ENCODE data around the gene ZNF283.

Gene ZNF283

DNA sequence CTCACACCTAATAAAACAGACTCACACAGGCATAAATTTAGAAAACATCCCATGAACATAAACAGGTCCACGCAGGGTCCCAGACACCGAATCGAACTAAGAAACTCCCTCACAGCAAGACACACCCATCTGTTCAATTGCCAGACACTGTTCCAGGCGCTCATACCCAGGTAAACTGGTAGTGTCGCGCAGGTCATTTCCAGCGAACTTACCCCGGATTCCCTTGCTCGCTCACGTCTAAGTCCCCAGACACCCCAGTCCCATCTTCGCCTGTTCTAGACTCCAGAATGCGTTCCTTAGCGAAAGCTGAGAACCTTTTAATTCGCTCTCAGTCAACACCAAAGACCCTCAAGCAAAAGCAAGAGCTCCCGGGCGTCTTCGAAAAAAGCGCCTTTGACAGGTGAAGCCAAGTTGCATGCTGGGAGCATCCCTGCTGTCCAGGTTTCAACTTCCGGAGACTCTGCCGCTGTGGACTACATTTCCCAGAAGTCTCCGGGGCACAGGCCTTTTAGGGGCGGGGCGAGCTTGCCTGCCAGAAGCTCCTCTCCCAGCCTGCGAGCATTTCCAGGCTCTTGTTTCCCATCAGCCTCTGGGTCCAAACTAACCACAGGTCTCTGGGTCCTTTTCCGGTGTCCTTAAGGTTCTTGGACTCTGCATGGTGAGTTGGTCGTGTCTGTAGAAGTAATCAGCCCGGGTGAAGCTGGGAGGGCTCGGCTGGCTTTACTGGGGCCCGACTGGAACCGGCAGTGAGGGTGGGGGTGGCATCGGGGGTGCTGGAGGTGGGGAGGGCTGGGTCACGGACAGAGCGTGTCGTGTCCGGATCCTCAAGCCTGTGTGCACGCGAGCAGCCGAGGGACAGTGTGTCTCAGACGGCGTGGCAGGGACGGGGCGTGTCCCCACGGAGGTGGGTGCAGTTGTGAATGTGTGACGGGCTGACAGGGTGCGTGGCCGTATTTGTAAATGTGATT, at the start of gene ZNF283:
Gene ZNF283, plus strand, starts transcription at position 535 of the 968 bp plus-strand sequence. CDS start 6,184 bp downstream, outside the sequence.
- DNase-seq (ENCODE audit: low read depth, low spot score), result peak; percentile 69

DNA sequence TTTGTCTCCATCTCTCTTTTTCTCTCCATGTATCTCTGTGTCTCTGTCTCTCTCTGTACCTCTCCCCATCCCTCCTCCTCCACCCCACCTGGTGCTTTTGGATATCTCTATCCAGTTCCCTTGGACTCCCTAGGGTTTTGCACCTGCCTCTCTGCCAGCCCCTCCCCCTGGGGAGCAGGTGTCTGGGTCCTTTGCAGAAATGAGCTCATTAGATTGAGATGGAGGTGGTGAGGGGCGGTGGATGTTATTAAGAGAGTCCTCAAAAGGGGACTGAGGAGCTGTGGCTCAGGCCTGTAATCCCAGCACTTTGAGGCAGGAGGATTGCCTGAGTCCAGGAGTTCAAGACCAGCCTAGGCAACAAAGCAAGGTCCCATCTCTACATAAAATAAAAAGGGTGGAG, 48.5 kb upstream of the ZNF283 start:
- DNase-seq (ENCODE audit: low read depth, low spot score), result no peak

DNA sequence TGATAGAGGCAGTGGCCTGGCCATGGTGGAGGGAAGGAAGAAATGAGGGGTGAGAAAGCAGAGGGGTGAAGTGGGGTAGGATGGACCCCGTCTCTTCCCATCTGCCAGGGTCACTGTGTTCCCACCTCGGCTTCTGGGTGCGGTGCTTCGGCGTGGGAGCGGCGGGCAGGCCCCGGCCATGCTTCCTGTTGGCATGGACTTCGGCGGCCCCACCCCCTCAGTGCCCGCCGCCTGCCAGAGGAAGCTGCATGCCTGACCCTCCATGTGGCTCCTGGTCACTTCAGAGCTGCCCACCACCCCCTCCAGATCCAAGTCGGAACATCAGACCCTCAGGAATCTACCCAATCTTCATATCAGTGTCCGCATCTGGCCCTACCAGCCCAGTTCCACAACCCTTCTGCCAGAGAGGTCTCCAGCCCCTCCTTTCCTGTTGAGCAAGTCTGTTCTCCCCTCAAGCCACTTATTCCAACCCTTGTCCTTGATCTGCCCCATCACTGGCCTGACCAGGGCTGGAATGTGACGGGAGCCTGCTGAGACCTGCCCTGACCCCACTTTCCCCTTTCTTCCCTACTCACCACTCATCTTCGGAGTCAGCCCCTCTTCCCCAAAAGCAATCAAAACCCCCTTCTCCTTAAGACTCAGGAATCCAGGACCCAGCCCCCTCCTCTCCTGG, 47.8 kb upstream of the ZNF283 start:
- no peak for DNase-seq (ENCODE audit: low read depth, low spot score)

DNA sequence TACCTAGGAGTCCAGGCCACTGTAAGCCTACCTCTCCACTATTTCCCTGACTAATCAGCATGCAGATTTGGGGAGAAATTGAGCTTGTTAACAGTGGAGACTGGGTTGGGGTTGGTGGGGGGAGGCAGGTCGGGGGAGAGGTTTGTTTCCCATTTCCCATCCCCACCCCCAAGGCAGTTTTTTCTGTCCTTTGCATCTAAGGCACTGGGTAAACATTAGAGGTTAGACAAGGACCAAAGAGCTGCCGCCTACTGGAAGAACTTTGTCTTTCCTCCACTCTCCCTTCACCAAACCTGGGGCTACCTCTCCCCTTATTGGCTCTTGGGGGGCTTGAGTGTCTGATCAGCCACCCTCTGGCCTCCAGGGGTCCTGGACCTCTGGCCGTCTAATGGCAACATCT, 47.3 kb upstream of the ZNF283 start:
- DNase-seq (ENCODE audit: low read depth, low spot score), result no peak

DNA sequence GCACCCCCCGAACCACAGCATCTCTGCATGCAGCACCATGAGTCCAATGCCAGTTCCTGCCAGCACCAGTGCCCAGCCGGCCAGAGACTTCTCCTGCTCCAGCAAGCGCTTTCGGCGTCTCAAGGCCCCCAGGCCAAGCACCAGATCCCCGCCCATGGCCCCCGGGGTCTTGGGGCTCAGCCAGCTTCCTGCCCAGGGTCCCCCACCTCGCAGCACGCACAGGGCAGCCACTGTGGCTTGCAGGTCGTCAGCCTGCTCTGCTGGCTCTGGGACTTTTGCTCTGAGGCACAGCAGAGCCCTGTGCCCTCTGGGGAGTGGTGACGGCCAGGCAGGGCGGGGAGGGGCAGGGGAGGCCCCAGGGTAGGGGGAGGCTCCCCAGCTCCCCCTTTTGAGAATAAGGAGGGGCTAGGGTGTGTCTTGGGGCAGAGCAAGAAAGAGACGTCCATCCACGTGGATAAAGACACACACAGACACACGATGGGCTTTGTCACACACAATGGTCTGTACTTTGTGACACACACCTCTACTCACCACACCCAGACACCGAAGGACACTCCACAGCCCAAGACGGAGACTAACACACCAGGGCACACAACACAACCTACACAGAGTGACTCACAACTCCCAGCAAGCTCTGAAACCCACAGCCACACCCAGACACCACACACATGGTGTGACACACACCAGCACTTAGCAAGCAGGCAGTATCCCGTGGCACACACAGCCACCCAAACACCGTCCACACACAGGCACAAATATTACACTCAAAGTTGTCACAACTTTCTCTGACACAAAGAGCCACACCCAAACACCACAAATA, 46.2 kb upstream of the ZNF283 start, which contains the start of gene KCNN4:
Gene KCNN4, minus strand, starts transcription at position 268 of the 820 bp plus-strand sequence. Its CDS starts 112 bp downstream, at position 156.
- peak; percentile 32 for DNase-seq (ENCODE audit: low read depth, low spot score)

DNA sequence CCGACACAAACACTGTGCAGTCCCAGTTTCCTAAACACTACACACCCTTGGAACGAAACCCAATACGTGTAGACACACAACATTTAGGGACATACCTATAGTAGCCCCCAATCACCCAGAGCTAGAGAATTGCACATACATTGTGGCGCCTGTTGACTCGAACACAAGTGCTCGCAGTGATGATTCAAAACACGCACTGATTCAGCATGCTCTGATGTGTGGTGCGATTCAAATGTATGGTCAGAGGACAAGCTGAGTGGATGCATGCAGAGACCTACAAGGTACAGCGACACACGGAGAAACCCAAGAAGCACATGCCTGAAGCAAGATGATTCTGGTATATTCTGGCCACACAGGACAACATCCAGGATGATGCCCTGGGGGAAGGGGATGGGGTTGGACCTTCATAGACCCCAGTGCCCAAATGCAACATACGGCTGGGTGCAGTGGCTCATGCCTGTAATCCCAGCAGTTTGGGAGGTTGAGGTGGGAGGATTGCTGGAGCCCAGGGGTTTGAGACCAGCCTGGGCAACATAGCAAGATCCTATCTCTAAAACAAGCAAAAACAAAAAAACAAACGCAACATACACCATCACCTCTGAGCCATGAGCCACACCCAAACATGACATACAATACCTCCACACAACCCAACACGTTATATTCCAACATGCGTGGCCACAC, 45.4 kb upstream of the ZNF283 start:
- no peak for DNase-seq (ENCODE audit: low read depth, low spot score)

DNA sequence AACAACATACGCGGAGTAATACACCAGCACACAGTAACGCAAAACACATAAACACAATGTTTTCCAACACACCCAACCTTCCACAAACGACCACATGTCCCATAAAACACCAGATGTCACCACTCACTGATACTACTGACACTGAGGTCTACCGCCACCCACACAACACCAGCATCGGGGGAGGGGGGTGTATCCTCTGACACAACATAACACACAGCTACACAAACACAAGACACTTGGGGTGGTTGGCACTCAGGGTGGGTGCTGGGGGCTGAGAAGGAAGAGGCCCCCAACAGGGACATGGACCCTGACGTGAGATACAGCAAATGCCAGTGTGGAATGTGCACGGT, 44.8 kb upstream of the ZNF283 start:
- DNase-seq (ENCODE audit: low read depth, low spot score), result no peak

DNA sequence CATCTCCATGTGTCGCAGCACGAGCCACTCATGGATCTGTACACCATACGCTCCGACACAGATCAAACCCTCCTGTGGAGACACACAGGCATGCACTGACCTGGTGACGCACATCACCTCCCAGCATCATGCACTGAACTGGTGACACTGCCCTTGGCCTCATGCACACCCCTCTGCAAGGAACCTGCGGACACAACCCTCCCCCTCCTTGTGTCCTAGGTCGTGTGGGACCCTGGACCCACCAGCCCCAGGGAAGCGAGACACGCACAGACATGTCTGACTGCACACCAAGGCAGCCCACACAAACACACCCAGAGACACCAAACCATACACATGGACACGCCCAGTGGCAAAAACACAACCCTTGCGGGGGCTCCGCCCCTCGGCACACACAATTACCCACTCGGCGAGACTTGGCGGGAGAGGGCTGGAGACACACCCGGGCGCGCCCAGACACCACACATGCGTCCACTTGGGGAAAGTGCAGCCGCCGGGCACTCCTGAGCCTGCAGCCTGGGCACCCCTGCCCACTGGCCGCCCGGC, 44.4 kb upstream of the ZNF283 start:
- DNase-seq (ENCODE audit: low read depth, low spot score), result no peak

DNA sequence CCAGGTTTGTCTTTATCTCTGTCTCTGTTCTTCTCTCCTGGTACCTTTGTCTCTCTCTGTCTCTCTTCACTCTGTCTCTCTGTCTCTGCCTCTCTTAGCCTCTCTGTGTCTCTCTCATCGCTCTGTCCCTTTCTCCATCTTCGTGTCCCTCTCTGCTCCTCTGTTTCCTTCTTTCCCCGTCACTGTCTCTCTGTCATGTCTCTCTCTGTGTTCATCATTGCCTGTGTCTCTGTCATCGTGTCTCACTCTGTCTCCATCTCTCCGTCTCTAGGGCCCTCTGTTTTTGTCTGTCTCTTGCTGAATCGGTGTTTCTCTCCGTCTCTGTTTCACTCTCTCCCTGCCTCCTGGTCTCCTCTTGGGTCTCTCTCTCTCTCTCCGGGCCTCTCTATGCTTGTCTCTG, 43.5 kb upstream of the ZNF283 start:
- DNase-seq (ENCODE audit: low read depth, low spot score), result no peak

DNA sequence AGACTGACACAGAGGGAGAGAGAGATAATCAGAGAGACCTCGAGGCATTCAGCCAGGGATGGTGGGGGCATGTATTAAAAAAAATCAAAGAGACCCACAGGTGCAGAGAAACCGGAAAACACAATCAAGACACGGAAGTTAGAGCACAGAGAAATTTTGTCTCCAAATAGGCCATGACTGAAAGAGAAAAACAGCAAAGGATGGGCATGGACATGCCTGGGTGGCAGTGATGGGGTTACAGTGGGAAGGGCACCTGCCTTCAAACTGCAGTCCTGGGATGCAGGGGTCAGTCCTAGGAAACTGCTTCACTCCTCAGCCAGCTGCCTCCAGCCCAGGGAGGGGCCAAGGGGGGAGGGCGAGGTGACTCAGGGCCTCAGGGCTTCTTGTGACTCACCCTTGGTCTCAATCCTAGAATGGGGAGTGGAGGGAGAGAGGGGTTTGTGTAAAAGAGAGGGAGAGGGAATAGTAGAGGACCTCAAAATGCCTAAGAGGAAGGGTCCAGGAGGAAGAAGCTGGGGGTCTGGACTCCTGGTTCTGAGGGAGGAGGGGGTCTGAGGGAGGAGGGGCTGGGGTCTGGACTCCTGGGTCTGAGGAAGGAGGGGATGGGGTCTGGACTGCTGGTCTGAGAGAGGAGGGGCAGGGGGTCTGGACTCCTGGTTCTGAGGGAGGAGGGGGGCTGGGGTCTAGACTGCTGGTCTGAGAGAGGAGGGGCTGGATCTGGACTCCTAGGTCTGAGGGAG, 42.7 kb upstream of the ZNF283 start:
- peak; percentile 30 for DNase-seq (ENCODE audit: low read depth, low spot score)

DNA sequence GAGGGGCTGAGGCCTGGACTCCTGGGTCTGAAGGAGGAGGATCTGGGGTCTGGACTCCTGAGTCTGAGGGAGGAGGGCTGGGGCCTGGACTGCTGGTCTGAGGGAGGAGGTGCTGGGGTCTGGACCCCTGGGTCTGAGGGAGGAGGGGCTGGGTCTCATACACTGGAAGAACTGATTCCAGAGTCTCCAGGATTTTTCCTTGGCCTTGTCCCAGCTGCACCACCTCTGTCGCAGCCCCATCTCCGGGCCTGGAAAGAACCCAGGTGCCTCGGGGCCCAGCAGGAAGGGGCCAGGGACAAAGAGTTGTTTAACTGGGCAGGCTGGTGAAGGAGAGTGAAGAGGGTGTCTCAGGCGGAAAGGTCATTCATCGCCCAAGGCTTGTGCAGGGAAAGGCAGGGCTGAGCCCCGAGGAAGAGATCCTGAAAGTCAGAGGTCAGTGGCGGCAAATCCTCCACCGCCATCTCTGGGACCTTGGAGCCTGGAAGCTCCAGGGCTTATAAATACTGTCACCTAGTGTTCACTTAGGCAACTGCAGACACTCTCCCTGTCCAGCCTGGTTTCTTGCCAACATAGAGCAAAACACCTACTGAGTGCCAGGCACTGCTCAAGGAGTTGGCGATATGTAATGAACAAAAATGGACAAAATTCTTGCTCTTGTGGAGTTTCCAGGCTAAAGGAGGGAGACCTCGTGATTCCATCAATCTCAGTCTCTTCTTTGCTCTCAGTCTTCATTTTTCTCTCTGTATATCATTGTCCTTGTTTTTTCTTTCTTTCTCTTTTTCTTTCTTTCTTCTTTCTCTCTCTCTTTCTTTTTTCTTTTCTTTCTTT, 41.9 kb upstream of the ZNF283 start:
- DNase-seq (ENCODE audit: low read depth, low spot score), result no peak

DNA sequence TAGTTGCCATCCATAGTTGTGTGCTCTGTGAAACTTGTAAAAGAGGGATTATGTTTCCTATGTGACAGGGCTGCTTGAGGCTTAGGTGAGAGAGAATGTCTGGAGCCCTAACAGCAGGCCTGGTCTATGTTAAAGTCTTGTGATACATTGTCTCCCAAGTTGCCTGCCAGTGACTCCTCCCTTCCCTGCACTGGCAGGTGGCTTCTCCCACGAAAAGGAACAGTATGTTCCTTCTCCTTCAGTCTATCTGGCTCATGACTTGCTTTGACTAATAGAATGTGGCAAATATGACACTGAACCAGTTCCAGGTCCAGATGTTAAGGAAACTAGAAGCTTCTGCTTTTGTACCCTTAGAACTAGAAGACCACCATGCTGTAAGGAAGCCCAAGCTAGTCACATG, 40.5 kb upstream of the ZNF283 start:
- DNase-seq (ENCODE audit: low read depth, low spot score), result no peak

DNA sequence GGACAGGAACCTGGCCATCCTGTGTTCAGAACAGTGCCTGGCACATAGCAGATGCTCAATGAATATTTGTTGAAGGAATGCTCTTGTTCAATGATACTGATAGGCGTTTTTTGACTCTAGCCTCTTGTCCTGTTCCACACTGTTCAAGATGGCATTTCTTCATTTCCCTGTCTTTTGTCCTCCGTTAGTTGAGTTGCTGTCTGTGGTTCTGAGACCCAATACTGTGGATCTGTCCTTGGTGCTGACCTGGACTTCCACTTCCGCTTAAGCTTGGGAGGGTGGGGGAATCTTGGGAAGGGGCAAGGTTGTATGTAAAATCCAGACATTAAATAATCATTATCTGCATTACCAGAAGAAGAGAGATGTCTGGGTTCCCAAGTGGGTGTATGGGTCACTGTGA, 38.1 kb upstream of the ZNF283 start:
- no peak for DNase-seq (ENCODE audit: low read depth, low spot score)

DNA sequence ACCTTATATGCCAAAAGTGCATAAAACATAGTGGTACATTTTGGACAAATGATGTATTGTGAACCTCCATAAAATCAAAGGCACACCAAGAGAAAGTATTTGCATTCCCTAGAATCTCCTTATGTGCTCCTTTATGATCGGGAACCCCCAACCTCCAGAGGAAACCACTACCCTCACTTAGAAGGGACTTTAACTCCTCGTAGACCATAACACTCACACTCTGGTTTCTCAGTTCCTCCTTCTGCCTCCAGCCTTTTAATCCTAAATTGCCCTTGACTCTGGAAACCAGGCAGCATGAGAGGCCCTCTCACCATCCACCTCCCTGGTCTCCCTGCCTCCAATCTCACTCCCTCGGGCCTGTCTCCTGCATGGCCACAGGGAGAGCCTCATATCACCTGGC, 36.5 kb upstream of the ZNF283 start:
- DNase-seq (ENCODE audit: low read depth, low spot score), result no peak

DNA sequence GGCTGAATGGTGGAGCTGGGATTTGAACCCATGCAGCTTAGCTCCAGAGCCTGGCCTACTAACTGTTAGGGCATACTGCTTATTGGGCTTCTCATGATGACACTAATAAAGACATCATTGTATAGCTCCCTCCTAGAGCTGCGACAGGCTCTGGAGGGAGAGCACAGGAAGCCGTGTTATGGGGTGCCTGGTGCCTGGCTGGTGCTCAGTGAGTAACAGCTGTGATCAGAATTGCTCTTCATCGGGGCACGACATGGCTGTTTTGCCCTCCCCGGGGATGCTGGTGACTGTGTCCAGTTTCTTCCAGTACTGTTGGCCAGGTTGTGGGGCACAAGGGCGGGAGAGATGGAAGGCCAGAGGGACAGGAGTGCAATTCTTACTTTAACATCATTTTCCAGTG, 30.0 kb upstream of the ZNF283 start:
- DNase-seq (ENCODE audit: low read depth, low spot score), result no peak

DNA sequence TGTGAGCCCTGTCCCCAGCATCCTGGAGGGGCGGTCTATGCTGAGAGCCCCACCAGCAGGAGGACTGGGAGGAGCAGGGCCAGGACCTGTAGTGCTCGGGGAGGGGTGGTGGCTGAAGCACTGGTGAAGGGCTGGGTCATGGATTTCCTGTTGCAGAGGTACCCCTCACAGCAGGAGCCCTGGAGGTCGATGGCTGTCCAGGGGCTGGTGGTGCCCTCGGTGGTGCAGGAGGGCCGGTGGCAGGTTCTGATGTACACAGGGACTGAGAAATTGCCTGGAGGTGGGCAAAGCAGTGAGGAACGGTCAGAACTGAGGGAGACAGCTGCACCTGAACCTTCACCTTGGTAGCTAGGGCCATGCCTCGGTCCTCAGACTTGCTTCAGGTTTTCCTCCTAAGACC, 29.6 kb upstream of the ZNF283 start:
- DNase-seq (ENCODE audit: low read depth, low spot score), result no peak

DNA sequence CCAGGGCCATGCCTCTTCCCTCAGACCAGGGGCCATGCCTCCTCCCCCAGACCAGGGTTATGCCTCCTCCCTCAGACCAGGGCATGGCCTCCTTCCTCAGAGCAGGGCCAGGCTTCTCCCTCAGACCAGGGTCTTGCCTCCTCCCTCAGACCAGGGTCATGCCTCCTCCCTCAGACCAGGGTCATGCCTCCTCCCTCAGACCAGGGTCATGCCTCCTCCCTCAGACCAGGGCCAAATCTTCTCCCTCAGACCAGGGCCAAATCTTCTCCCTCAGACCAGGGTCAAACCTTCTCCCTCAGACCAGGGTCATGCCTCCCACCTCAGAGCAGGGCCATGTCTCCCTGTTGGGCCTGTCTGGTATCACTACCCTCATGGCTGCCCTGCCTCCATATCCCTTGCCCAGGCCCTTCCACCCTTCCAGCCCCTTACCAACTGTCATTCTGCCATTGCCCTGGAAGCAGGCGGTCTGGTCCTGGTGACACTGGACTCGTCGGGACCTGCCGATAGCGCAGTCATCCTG, 29.0 kb upstream of the ZNF283 start:
- DNase-seq (ENCODE audit: low read depth, low spot score), result no peak

DNA sequence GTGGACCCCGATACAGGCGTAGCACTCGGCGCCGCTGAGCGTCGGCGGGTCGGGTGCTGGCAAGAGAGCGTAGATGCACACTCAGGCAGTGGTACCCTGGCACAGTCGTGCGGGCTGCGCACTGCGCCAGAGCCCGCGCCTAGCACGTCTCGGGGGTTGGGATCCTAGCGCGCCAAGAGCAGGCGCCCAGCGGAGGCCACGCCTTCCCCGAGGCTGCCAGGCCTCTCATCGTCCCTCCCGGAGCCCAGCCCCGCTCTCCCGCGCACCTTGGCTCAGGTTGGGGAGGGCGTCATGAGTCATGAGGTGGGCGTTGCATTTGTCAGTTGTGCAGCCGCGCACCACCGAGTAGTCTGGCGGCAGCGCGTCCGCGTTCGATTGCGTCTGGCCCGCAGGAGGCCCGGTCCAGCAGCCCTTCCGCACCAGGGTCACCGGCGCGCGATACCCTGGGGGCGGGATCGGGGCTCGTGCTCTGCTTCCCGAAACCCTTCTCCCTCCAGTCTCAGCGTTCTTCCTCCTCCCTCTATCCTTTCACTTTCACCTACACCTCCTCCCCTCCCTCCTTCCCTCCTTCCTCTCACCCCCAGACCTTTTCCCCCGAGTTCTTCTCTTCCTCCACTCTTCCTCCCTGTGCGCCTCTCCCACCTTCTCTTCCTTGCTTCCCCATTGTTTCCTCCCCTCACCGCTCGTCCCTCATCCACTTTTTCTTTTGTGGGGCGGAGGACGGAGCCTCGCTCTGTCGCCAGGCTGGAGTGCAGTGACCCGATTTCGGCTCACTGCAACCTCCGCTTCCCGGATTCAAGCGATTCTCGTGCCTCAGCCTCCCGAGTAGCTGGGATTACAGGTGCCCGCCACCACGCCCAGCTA, 28.3 kb upstream of the ZNF283 start:
- peak; percentile 47 for DNase-seq (ENCODE audit: low read depth, low spot score)

All from activated naive CD8-positive, alpha-beta T cell treated with anti-CD3 and anti-CD28 coated beads, Interleukin-2, amount 50 U/mL, for 16 hours (primary cell).